Erythroblast (primary cell): Measurements from ENCODE around the gene GRIK5.

ENCODE experiments used
- GATA1 ChIP-seq: IDR thresholded peaks from 2 replicates; pipeline ENCODE4 v1.6.1; 2011; ENCODE audit warnings: low read depth, mild to moderate bottlenecking, control low read depth, low read length, moderate library complexity
- POLR2A ChIP-seq: IDR thresholded peaks from 2 replicates; pipeline ENCODE4 v1.6.1; 2011; ENCODE audit warnings: mild to moderate bottlenecking, low read length

GRCh38 chr19:42105368-42105767 lies 35.4 kb upstream of the GRIK5 start:
- TF ChIP-seq POLR2A (no peak), GATA1 (no peak)
